Muscle layer of colon (tissue), 2 donors: Measurements from ENCODE around the gene GLS2.
"Not testable (repeated sequence)": the region's sequence is repeated elsewhere in the genome, so short reads cannot be mapped to it uniquely, and the experiment has no call there.

ENCODE experiments used
- H3K27ac ChIP-seq: one replicate; pipeline ENCODE4 v1.7.0; 2013; ENCODE audit warnings: low read depth, mild to moderate bottlenecking, low read length, moderate library complexity
- H3K27me3 ChIP-seq, 2 donors: one replicate each; pipeline ENCODE4 v1.7.0; 2013; ENCODE audit warnings: low read length in 2 of 2, mild to moderate bottlenecking in 2 of 2; ENCODE audit not compliant: insufficient read depth in 2 of 2, control insufficient read depth in 1 of 2
- H3K36me3 ChIP-seq: one replicate; pipeline ENCODE4 v1.7.0; 2013; ENCODE audit warnings: mild to moderate bottlenecking, low read length; ENCODE audit not compliant: insufficient read depth
- H3K4me1 ChIP-seq: one replicate; pipeline ENCODE4 v1.7.0; 2013; ENCODE audit warnings: mild to moderate bottlenecking, low read length; ENCODE audit not compliant: insufficient read depth
- H3K4me3 ChIP-seq, 2 donors: one replicate each; pipeline ENCODE4 v1.7.0; 2013; ENCODE audit warnings: low read length in 2 of 2, low read depth in 1 of 2, mild to moderate bottlenecking in 1 of 2, moderate library complexity in 1 of 2
- H3K9ac ChIP-seq: one replicate; pipeline ENCODE4 v1.7.0; 2013; ENCODE audit warnings: low read length
- H3K9me3 ChIP-seq: one replicate; pipeline ENCODE4 v1.7.0; 2013; ENCODE audit warnings: mild to moderate bottlenecking, low read length
- donor health status: abdominal sarcoma.
- donor health status: Adenocarcinoma of cecum.

Gene GLS2

DNA sequence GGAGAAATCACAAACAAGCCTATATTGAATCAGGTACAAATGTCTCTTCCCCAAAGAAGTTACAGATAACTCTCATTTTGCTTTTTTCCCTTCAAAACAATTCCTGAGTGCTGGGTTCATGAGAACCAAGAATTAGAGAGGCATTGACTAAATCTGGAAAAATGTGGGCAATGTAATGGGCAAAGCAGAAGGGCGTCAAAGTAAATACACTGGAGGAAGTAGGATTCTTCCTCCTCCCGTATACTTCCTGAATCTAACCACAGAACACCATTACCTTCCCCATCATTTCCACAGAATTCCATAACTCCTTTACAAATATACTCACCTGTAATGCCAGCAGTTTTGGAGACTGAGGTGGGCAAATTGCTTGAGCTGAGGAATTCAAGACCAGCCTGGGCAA, 30.6 kb upstream of the GLS2 start:
- Histone ChIP-seq H3K36me3 (no peaks in the 10 kb centered on the region), H3K9ac (no peak overlapping the region), H3K27ac (no peak overlapping the region), H3K4me1 (peaks cover 15% of the 10 kb centered on the region), H3K27me3 (no peaks in the 10 kb centered on the region), H3K4me3 (no peak overlapping the region), H3K9me3 (no peaks in the 10 kb centered on the region)

DNA sequence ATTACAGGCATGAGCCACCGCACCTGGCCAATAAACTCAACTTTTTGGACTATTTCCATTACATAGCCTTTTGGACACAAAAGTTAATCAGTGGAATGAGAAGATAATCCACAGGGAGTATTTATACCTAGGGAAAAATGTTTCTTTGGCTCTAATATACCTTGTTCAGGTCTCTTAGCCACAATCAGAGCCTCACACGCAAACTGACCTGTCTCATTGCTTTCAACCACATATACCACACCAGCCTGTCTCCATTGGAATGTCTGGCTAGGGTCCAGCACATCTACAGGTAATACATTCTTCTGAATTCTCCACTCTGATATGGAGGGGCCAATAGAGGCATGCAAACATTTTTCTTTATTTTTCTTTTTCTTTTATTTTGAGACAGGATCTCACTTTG, 29.9 kb upstream of the GLS2 start:
- Histone ChIP-seq H3K4me1 (peaks cover 13% of the 10 kb centered on the region), H3K36me3 (no peaks in the 10 kb centered on the region), H3K4me3 (no peak overlapping the region), H3K27ac (no peak overlapping the region), H3K9me3 (no peaks in the 10 kb centered on the region), H3K27me3 (no peaks in the 10 kb centered on the region), H3K9ac (no peak overlapping the region)

DNA sequence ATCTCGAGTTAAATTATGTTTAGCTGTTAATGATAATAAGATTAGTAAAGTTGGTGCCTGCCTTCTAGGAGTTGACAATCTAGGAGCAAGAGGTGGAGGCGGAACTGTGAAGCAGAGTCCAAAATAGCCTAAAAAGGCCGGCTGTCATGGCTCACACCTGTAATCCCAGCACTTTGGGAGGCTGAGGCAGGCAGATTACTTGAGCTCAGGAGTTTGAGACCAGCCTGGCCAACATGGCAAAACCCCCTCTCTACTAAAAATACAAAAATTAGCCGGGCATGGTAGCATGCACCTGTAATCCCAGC, 26.0 kb upstream of the GLS2 start:
- peak overlapping the region in 1 of 2 donors; percentile 20 for H3K4me3 ChIP-seq
- H3K27me3 ChIP-seq, H3K36me3 ChIP-seq, H3K9ac ChIP-seq, H3K27ac ChIP-seq, H3K4me1 ChIP-seq, H3K9me3 ChIP-seq: not testable (repeated sequence)

DNA sequence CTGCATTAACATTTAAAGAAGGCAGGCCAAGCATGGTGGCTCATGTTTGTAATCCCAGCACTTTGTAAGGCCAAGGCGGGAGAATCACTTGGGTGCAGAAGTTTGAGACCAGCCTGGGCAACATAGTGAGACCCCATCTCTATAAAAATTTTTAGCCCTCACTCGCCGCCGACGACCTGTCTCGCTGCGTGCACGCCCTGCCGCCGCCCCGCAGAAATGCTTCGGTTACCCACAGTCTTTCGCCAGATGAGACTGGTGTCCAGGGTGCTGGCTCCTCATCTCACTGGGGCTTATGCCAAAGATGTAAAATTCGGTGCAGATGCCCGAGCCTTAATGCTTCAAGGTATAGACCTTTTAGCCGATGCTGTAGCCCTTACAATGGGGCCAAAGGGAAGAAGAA, 22.8 kb upstream of the GLS2 start:
- H3K36me3 ChIP-seq = no peaks in the 10 kb centered on the region
- no peak overlapping the region for H3K9ac ChIP-seq
- H3K9me3 ChIP-seq = no peaks in the 10 kb centered on the region
- no peak overlapping the region for H3K27ac ChIP-seq
- no peaks in the 10 kb centered on the region for H3K27me3 ChIP-seq
- H3K4me1 ChIP-seq = no peaks in the 10 kb centered on the region
- H3K4me3 ChIP-seq = no peak overlapping the region

DNA sequence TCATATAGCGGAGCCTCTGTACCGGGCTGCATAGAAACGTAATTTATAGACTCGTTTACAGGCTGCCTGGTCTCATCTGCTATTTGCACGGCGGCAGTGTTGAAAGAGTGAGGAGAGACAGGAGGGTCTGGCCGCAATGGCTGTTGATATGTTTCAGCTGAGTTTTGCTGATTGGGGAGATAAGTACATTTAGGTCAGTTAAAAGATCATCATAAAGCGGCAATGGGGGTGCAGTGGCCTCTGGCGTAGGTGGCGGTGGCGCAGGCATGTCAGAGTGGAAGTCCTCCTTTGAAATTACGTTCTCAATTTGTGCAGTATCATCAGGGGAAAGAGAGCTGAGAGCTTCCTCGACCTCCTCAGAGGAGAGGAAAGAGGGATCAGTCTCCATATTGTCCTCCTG, 11.9 kb upstream of the GLS2 start:
- H3K9ac ChIP-seq, H3K9me3 ChIP-seq, H3K4me3 ChIP-seq, H3K36me3 ChIP-seq, H3K27me3 ChIP-seq, H3K27ac ChIP-seq, H3K4me1 ChIP-seq: not testable (repeated sequence)

DNA sequence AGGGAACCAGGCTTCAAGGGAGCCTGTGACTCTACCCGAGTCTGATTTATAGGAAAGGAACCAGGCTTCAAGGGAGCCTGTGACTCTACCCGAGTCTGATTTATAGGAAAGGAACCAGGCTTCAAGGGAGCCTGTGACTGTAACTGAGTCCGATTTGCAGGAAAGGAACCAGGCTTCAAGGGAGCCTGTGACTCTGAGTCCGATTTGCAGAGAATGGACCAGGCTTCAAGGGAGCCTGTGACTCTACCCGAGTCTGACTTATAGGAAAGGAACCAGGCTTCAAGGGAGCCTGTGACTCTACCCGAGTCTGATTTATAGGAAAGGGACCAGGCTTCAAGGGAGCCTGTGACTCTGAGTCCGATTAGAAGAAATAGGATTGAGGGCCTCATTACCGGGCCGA, 11.5 kb upstream of the GLS2 start:
- not testable (repeated sequence) for H3K9ac ChIP-seq, H3K27me3 ChIP-seq, H3K27ac ChIP-seq, H3K4me3 ChIP-seq, H3K4me1 ChIP-seq, H3K9me3 ChIP-seq, H3K36me3 ChIP-seq

DNA sequence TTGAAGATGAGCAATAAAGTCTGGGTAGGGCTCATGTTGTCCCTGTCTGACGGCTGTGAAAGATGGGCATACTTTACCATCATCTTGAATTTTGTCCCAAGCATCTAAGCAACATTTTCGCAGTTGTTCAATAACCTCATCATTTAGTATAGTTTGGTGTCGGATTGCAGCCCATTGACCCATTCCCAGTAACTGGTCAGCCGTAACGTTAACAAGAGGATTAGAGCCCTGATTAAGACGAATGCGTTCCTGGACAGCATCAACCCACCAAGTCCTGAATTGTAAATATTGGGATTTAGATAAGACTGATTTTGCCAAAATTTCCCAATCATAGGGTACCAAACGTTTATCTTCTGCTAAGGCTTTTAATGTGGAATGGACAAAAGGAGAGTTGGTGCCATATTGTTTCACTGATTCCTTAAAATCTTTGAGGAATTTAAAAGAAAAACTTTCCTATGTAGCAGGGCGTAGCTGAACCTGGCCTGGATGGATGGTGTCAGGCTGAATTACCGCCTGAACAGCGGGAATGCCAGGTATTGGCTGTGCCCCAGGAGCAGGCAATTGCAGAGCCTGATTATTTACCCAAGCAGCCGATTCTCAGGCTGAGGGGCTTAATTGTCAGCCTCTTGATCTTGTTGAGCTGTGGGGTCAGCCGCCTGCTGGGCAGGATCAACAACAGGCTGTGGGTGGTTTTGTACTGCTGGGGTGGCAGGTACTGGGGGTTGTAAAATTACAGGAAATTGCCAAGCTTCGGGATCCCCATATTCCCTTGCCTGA, 10.4 kb upstream of the GLS2 start:
- not testable (repeated sequence) for H3K36me3 ChIP-seq, H3K4me1 ChIP-seq, H3K9ac ChIP-seq, H3K27me3 ChIP-seq, H3K4me3 ChIP-seq, H3K27ac ChIP-seq, H3K9me3 ChIP-seq

DNA sequence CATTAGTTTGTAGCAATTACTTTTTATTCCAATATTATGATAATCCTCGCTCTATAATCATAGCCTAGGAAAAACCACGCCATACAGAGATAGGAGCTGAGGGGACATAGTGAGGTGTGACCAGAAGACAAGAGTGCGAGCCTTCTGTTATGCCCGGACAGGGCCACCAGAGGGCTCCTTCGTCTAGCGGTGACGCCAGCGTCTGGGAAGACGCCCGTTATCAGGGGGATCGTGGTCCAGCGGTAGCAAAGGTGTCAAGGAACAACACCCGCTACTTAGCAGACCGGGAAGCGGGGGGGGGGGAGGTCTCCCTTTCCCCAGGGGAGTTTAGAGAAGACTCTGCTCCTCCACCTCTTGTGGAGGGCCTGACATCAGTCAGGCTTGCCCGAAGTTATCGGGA, 8.7 kb upstream of the GLS2 start:
- not testable (repeated sequence) for H3K4me1 ChIP-seq, H3K27ac ChIP-seq, H3K4me3 ChIP-seq, H3K9me3 ChIP-seq, H3K27me3 ChIP-seq, H3K9ac ChIP-seq, H3K36me3 ChIP-seq

DNA sequence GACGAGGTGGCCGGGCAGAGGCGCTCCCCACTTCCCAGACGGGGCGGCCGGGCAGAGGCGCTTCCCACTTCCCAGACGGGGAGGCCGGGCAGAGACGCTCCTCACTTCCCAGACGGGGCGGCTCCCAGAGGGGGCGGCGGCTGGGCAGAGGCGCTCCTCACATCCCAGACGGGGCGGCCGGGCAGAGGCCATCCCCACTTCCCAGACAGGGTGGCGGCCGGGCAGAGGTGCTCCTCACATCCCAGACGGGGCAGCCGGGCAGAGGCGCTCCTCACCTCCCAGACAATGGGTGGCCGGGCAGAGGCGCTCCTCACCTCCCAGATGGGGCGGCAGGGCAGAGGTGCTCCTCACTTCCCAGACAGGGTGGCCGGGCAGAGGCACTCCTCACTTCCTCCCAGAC, 6.5 kb upstream of the GLS2 start:
- not testable (repeated sequence) for H3K27ac ChIP-seq, H3K4me3 ChIP-seq, H3K9ac ChIP-seq, H3K36me3 ChIP-seq, H3K27me3 ChIP-seq, H3K9me3 ChIP-seq, H3K4me1 ChIP-seq

DNA sequence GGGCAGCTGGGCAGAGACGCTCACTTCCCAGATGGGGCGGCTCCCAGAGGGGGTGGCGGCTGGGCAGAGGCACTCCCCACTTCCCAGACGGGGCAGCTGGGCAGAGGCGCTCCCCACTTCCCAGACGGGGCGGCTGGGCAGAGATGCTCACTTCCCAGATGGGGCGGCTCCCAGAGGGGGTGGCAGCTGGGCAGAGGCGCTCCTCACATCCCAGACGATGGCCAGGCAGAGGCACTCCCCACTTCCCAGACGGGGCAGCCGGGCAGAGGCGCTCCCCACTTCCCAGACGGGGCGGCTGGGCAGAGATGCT, 6.1 kb upstream of the GLS2 start:
- H3K9ac ChIP-seq, H3K4me3 ChIP-seq, H3K4me1 ChIP-seq, H3K27ac ChIP-seq, H3K36me3 ChIP-seq, H3K27me3 ChIP-seq, H3K9me3 ChIP-seq: not testable (repeated sequence)

DNA sequence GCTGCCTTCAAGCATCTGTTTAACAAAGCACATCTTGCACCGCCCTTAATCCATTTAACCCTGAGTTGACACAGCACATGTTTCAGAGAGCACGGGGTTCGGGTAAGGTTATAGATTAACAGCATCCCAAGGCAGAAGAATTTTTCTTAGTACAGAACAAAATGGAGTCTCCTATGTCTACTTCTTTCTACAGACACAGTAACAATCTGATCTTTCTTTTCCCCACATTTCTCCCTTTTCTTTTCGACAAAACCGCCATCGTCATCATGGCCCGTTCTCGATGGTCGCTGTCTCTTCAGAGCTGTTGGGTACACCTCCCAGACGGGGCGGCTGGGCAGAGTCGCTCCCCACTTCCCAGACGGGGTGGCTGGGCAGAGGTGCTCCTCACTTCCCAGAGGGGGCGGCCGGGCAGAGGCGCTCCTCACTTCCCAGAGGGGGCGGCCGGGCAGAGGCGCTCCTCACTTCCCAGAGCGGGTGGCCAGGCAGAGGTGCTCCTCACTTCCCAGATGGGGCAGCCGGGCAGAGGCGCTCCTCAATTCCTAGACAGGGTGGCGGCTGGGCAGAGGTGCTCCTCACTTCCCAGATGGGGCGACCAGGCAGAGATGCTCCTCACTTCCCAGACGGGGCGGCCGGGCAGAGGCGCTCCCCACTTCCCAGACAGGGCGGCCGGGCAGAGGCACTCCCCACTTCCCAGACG, 5.6 kb upstream of the GLS2 start:
- not testable (repeated sequence) for H3K27me3 ChIP-seq, H3K4me3 ChIP-seq, H3K4me1 ChIP-seq, H3K27ac ChIP-seq, H3K9me3 ChIP-seq, H3K9ac ChIP-seq, H3K36me3 ChIP-seq

DNA sequence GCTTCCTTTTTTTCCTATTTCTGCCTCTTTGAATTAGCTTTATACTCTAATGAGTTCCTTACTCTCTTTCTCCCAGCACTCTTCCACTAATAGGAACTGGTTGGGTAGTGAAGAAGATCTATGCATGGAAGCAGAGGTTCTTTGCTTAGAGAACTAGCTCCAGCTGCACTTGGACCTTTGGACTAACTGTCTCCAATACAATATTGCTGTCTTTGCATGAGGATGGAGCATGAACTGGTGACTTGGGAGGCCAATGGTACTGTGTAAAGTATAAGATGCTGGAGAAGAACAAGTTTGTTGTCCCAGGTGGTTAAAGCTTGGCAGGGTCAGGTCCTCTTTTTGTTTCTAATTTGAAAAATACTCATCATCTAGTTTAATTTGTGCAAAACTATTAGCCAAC, 2.4 kb upstream of the GLS2 start:
- Histone ChIP-seq H3K27me3 (no peaks in the 10 kb centered on the region), H3K4me1 (no peaks in the 10 kb centered on the region), H3K27ac (no peak overlapping the region), H3K4me3 (no peak overlapping the region), H3K9ac (no peak overlapping the region), H3K36me3 (no peaks in the 10 kb centered on the region), H3K9me3 (no peaks in the 10 kb centered on the region)
